ENCODE measurements around the gene MZB1. TPM values are rescaled to one million over a fixed set of nuclear protein-coding genes. Genes with fewer than 3 reads are reported as not detected.
"Not testable (repeated sequence)": the region's sequence is repeated elsewhere in the genome, so short reads cannot be mapped to it uniquely, and the experiment has no call there.

The MZB1 gene
- total and polyA plus RNA-seq, 8 donors: 0.28 to 11.6 (median 0.67) TPM; not detected in 3

DNA sequence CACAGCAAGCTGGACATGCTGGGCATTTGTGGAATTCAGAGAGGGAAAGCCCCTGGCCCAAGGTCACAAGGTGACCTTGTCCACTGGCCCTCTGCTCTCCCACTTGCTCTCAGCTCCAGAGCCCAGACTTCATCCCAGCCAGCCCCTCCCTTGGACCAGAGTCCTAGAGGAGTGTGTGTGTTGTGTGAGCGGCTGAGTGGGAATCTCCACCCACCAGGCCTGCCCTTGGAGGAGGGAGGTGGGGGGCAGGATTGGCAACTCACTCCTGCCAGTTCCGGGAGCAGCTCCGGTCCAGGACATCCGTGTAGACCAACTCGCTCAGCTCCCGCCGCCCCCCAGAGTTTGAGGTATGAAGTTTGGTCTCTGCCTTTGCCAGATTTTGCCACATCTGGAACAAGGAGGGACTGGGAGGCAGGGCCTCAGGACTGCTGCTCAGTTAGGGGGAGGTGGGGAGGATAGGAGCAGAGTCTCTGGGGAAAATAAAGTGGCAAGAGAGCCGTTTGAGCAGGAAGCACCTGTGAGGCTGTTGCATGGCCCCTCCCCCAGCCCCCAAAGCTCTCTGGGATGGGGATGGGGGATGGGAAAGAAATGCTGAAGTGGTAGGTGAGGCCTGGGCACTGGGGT is 1.4 kb downstream of the MZB1 start:
- ATAC-seq (peak in 3 of 4 donors; percentile 28 to 45 (median 40)), DNase-seq (peak in 3 of 6 donors; percentile 32 to 67 (median 41)), FAIRE-seq (no peak)
- H3K4me3 ChIP-seq: peak overlapping the region in 1 of 4 donors; percentile 9
- H3K27me3 ChIP-seq: no peaks in the 10 kb centered on the region
- no peaks in the 10 kb centered on the region for H3K36me3 ChIP-seq
- intact Hi-C loops (cut with DNase I): no loop called here
- peaks cover 0 to 13% (median 2%) of the 10 kb centered on the region in 3 donors for H3K4me1 ChIP-seq
- 37 to 39% methylated on average over 8 of the region's 8 CpGs for WGBS, 2 donors
- H3K27ac ChIP-seq: no peak overlapping the region
- TF ChIP-seq, protein P1, sequence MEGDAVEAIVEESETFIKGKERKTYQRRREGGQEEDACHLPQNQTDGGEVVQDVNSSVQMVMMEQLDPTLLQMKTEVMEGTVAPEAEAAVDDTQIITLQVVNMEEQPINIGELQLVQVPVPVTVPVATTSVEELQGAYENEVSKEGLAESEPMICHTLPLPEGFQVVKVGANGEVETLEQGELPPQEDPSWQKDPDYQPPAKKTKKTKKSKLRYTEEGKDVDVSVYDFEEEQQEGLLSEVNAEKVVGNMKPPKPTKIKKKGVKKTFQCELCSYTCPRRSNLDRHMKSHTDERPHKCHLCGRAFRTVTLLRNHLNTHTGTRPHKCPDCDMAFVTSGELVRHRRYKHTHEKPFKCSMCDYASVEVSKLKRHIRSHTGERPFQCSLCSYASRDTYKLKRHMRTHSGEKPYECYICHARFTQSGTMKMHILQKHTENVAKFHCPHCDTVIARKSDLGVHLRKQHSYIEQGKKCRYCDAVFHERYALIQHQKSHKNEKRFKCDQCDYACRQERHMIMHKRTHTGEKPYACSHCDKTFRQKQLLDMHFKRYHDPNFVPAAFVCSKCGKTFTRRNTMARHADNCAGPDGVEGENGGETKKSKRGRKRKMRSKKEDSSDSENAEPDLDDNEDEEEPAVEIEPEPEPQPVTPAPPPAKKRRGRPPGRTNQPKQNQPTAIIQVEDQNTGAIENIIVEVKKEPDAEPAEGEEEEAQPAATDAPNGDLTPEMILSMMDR (IDR thresholded peaks at IDR 0.05): no peak
- no peaks in the 10 kb centered on the region for H3K9me3 ChIP-seq

DNA sequence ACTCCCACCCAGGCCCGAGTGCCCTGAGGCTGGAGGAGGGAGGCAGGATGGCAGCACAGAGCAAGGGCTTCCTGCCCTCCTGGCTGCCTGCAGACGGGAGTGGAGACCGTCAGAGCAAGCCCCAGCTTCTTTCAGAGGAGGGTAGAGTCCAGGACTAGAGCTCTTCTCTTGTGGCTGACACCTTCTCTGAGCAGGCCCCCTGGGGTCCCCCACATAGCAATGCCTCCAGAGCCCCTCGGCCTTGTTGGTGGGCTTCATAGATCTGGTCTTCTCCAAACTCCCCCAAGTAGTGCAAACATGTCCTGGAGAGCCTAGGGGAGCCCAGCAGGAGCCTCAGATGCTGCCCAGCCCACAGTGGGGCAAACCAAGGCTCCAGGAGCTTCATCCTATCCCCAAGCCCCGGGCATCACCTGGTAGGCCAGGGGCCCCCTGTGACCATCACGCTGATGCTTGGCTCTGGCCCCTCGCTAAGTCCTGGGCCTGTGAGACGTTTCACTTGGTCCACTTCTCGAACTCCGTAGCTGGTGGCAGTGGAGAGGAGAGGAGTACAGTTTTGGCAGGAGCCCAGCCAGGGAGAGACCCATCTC is 2.0 kb downstream of the MZB1 start:
- intact Hi-C loops (cut with DNase I): no loop called here
- H3K27me3 ChIP-seq: no peaks in the 10 kb centered on the region
- 68 to 74% methylated on average over 10 of the region's 10 CpGs for WGBS, 2 donors
- H3K9me3 ChIP-seq: no peaks in the 10 kb centered on the region
- peaks cover 0 to 14% (median 2%) of the 10 kb centered on the region in 3 donors for H3K4me1 ChIP-seq
- TF ChIP-seq, protein P1 (IDR thresholded peaks at IDR 0.05): no peak
- H3K4me3 ChIP-seq: no peak overlapping the region
- no peak for ATAC-seq
- no peaks in the 10 kb centered on the region for H3K36me3 ChIP-seq
- DNase-seq: peak in 1 of 6 donors; percentile 43
- no peak for FAIRE-seq
- no peak overlapping the region for H3K27ac ChIP-seq

- ATAC-seq; H3K27me3 ChIP-seq; intact Hi-C loops (cut with DNase I); FAIRE-seq; H3K4me3 ChIP-seq; H3K27ac ChIP-seq; H3K36me3 ChIP-seq; H3K9me3 ChIP-seq: not testable (repeated sequence)
- peak in 1 of 6 donors; percentile 22 for DNase-seq
- WGBS, 2 donors: 92 to 93% methylated on average over 10 of the region's 10 CpGs
- H3K4me1 ChIP-seq: peaks cover 0 to 14% (median 2%) of the 10 kb centered on the region in 3 donors
These were observed 2.8 kb downstream of the MZB1 start for GRCh38 chr5:139386956-139387355.

GRCh38 chr5:139386050-139386438 is 3.7 kb downstream of the MZB1 start:
- no peak for FAIRE-seq
- intact Hi-C loops (cut with DNase I): no loop called here

More at GRCh38 chr5:139386050-139386438, 3.7 kb downstream of the MZB1 start:
- H3K4me1 ChIP-seq: peaks cover 0 to 14% (median 2%) of the 10 kb centered on the region in 3 donors
- H3K9me3 ChIP-seq: no peaks in the 10 kb centered on the region
- 74 to 80% methylated on average over 5 of the region's 5 CpGs for WGBS, 2 donors
- H3K27ac ChIP-seq: no peak overlapping the region
- TF ChIP-seq, protein P1 (IDR thresholded peaks at IDR 0.05): no peak
- peak in 1 of 6 donors; percentile 4 for DNase-seq
- no peak for ATAC-seq
- H3K36me3 ChIP-seq: no peaks in the 10 kb centered on the region
- H3K4me3 ChIP-seq: no peak overlapping the region
- no peaks in the 10 kb centered on the region for H3K27me3 ChIP-seq

Data from pancreas (tissue), 10 donors.